ENCODE results near the gene JOSD2. TPM values are rescaled to one million over a fixed set of nuclear protein-coding genes. Genes with fewer than 3 reads are reported as not detected.

JOSD2 gene
- total and polyA plus RNA-seq, 8 donors, result 8.0 to 41.2 (median 14.2) TPM

DNA sequence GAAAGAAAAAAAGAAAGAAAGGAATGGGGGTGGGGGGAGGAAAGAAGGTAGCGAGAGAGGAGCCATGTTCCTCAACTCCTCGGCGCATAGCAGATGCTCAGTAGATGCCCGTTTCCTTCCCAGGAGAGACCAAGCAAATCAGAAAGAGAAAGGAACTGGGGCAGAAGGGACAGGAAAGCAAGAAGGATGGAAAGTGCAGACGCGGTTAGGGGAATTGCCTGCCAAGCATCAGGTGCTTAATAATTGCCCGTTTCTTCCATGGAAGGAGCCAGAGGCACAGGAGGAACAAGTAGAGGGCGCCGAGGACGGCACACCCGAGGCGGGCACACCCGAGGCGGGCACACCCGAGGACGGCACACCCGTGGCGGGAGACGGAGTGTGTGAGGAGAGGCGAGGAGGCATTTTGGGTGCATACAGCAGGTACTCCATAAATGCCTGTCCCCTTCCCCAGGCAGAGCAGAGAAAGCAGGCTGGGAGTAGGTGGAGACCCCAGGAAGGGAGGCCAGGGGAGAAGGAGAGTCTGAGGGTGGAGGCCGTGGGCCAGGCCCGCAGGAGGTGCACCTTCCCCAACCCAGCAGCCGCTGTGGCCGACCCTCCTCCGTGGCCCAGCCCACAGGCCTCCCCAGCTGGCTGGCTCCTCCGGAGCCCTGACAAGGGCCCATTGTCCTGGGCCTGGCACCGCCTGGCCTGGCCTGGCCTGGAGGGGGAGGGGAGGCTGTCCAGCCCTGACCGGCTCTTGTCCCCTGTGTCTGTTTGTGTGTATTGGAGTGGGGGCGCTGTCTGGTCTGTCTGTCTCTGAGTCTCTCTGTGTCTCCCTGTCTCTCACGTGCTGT, 14.6 kb downstream of the JOSD2 start:
- 77 to 80% methylated on average over 26 to 29 of the region's 30 CpGs for WGBS, 2 donors
- no peaks in the 10 kb centered on the region for H3K9me3 ChIP-seq
- no peak overlapping the region for H3K4me3 ChIP-seq
- H3K27me3 ChIP-seq, result no peaks in the 10 kb centered on the region
- peak; percentile 61 to 86 (median 76) for ATAC-seq
- no peak for FAIRE-seq
- H3K27ac ChIP-seq, result no peak overlapping the region
- no peaks in the 10 kb centered on the region for H3K36me3 ChIP-seq
- peak in 5 of 6 donors; percentile 54 to 86 (median 64) for DNase-seq
- TF ChIP-seq, protein P1, sequence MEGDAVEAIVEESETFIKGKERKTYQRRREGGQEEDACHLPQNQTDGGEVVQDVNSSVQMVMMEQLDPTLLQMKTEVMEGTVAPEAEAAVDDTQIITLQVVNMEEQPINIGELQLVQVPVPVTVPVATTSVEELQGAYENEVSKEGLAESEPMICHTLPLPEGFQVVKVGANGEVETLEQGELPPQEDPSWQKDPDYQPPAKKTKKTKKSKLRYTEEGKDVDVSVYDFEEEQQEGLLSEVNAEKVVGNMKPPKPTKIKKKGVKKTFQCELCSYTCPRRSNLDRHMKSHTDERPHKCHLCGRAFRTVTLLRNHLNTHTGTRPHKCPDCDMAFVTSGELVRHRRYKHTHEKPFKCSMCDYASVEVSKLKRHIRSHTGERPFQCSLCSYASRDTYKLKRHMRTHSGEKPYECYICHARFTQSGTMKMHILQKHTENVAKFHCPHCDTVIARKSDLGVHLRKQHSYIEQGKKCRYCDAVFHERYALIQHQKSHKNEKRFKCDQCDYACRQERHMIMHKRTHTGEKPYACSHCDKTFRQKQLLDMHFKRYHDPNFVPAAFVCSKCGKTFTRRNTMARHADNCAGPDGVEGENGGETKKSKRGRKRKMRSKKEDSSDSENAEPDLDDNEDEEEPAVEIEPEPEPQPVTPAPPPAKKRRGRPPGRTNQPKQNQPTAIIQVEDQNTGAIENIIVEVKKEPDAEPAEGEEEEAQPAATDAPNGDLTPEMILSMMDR (IDR thresholded peaks at IDR 0.05), result no peak
- H3K4me1 ChIP-seq, result no peaks in the 10 kb centered on the region
- intact Hi-C loops (cut with DNase I), result no loop called here

DNA sequence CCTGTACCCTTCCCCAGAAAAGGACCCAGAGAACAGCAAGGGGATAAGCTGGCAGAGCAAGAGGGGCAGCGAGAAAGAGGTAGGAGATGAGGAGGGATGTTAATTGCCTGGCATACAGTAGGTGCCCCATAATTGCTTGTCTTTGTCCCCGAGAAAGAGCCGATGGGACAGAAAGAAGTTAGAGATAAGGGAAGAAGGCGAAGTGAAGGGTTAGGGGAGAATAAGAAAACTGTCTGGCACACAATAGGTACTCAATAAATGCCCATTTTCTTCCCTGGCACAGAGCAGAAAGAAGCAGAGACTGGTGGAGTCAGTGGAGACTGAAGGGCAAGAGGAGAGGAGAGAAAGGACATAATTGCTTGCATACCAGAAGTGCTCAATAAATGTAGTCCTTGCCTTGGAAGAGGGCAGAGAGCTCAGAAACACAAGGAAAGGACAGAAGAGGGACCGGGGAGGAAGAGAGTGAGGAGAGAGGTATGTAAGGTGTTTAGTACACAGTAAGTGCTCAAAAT, 15.9 kb downstream of the JOSD2 start:
- FAIRE-seq (no peak), DNase-seq (no peak), ATAC-seq (no peak)
- no peaks in the 10 kb centered on the region for H3K9me3 ChIP-seq
- TF ChIP-seq, protein P1 (IDR thresholded peaks at IDR 0.05), result no peak
- no peak overlapping the region for H3K27ac ChIP-seq
- H3K4me3 ChIP-seq, result no peak overlapping the region
- 88 to 94% methylated on average over 5 of the region's 5 CpGs for WGBS, 2 donors
- H3K27me3 ChIP-seq, result no peaks in the 10 kb centered on the region
- intact Hi-C loops (cut with DNase I), result no loop called here
- no peaks in the 10 kb centered on the region for H3K4me1 ChIP-seq
- H3K36me3 ChIP-seq, result no peaks in the 10 kb centered on the region

DNA sequence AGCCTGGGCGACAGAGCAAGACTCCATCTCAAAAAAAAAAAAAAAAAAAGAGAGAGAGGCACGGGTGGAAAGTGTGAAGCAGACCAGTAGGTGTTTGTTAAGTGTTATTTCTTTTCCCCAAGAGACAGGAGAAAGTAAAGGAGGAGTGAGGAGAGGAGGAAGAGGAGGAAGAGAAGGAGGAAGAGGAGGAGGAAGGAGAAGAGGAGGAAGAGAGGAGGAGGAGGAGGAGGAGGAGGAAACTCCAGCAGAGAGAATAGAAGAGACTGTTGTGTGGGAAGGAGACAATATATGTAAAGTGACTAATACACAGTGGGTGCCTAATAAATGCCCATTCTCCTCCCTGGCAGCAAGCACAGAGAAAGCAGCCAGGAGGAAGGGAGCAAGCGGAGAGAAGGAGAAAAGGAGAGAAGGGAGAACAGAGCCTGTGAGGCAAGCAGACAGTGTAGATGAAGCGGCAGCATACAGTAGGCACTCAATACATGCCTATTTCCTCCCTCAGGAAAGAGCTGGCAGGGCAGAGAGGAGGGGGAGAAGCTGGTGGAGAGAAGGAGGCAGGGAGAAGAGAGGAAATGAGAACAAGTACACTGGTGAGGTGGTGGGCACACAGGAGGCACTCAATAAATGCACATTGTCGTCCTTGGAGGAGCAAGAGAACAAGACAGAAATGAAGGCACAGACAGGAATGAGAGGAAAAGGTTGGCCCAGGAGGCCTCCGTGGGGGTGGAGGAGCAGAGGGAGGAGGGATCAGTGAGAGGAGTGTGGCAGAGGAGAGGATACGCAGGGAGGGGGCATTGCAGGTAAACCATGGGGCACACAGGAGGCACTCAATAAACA, 16.6 kb downstream of the JOSD2 start:
- H3K36me3 ChIP-seq, result no peaks in the 10 kb centered on the region
- no peak for ATAC-seq
- peak in 2 of 6 donors; percentile 10 to 19 for DNase-seq
- intact Hi-C loops (cut with DNase I), result no loop called here
- H3K4me1 ChIP-seq, result no peaks in the 10 kb centered on the region
- H3K4me3 ChIP-seq, result no peak overlapping the region
- TF ChIP-seq, protein P1 (IDR thresholded peaks at IDR 0.05), result no peak
- no peaks in the 10 kb centered on the region for H3K27me3 ChIP-seq
- no peak overlapping the region for H3K27ac ChIP-seq
- no peak for FAIRE-seq
- 66 to 68% methylated on average over 6 to 7 of the region's 7 CpGs for WGBS, 2 donors
- no peaks in the 10 kb centered on the region for H3K9me3 ChIP-seq

DNA sequence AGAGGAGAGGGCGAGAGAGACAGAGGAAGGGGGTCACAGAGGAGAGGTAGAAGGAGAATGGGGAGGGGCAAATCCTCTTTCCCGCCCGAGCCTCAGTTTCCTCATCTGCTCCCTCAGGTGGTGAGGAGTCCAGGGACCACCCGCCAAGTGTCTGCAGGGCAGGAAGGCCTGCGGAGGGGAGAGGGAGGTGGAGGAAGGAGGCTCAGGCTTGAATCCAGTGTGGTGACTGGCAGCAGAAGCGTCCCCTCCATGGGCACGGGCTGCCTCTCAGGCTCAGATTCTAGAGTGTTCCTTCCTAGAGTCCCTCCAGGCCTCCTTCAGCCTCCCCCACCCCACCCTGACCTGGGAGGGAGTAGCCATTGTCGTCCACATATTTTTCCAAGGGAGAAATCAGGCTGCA, 17.8 kb downstream of the JOSD2 start:
- 74 to 87% methylated on average over 7 to 8 of the region's 8 CpGs for WGBS, 2 donors
- Histone ChIP-seq H3K27me3 (no peaks in the 10 kb centered on the region), H3K36me3 (no peaks in the 10 kb centered on the region), H3K9me3 (no peaks in the 10 kb centered on the region), H3K4me1 (no peaks in the 10 kb centered on the region), H3K27ac (no peak overlapping the region), H3K4me3 (no peak overlapping the region)
- FAIRE-seq (no peak), DNase-seq (peak in 2 of 6 donors; percentile 28 to 49), ATAC-seq (no peak)
- TF ChIP-seq, protein P1 (IDR thresholded peaks at IDR 0.05), result no peak
- intact Hi-C loops (cut with DNase I), result no loop called here
